H9 (cell line): Measurements from ENCODE around the gene IGLL5. TPM values are rescaled to one million over a fixed set of nuclear protein-coding genes. Genes with fewer than 3 reads are reported as not detected.

ENCODE experiments used
- DNase-seq: peaks from one replicate; pipeline ENCODE4 v3.0.0-alpha.2; 2017
- H2AFZ ChIP-seq: one replicate; pipeline ENCODE4 v1.6.1; 2013; ENCODE audit warnings: mild to moderate bottlenecking, low read length, control low read depth, moderate library complexity
- H2AK5ac ChIP-seq: 2 replicates; pipeline ENCODE4 v1.6.1; 2013; ENCODE audit warnings: low read length, control low read depth, mixed read lengths; ENCODE audit not compliant: insufficient read length
- H2BK120ac ChIP-seq: one replicate; pipeline ENCODE4 v1.6.1; 2013; ENCODE audit warnings: low read depth, mild to moderate bottlenecking, low read length, control low read depth, inconsistent platforms; ENCODE audit not compliant: poor library complexity, severe bottlenecking
- H2BK12ac ChIP-seq: 2 replicates; pipeline ENCODE4 v1.6.1; 2013; ENCODE audit warnings: low read length, control low read depth, mixed read lengths, low read depth; ENCODE audit not compliant: insufficient read length
- H2BK15ac ChIP-seq: 2 replicates; pipeline ENCODE4 v1.6.1; 2013; ENCODE audit warnings: low read depth, low read length, control low read depth
- H2BK20ac ChIP-seq: one replicate; pipeline ENCODE4 v1.6.1; 2013; ENCODE audit warnings: low read depth, mild to moderate bottlenecking, low read length, control low read depth, inconsistent platforms; ENCODE audit not compliant: poor library complexity, severe bottlenecking
- H2BK5ac ChIP-seq: 2 replicates; pipeline ENCODE4 v1.6.1; 2013; ENCODE audit warnings: low read length, control low read depth, mixed read lengths; ENCODE audit not compliant: insufficient read length
- H3K14ac ChIP-seq: 2 replicates; pipeline ENCODE4 v1.6.1; 2013; ENCODE audit warnings: low read length, control low read depth; ENCODE audit not compliant: insufficient read depth
- H3K18ac ChIP-seq: 2 replicates; pipeline ENCODE4 v1.6.1; 2013; ENCODE audit warnings: low read depth, mild to moderate bottlenecking, mixed read lengths, low read length, control low read depth; ENCODE audit not compliant: insufficient read length
- H3K23ac ChIP-seq: 2 replicates; pipeline ENCODE4 v1.6.1; 2013; ENCODE audit warnings: low read length, control low read depth, mixed read lengths, low read depth; ENCODE audit not compliant: insufficient read length
- H3K23me2 ChIP-seq: 2 replicates; pipeline ENCODE4 v1.6.1; 2013; ENCODE audit warnings: low read depth, mild to moderate bottlenecking, mixed read lengths, low read length, control low read depth; ENCODE audit not compliant: insufficient read length, poor library complexity, severe bottlenecking
- H3K27ac ChIP-seq: 2 replicates; pipeline ENCODE4 v1.5.1; 2013; ENCODE audit warnings: low read length, control low read depth, mixed read lengths, low read depth; ENCODE audit not compliant: insufficient read length
- H3K27me3 ChIP-seq: 2 replicates; pipeline ENCODE4 v1.6.1; 2013; ENCODE audit warnings: low read length, control low read depth, inconsistent platforms; ENCODE audit not compliant: insufficient read depth
- H3K4ac ChIP-seq: 2 replicates; pipeline ENCODE4 v1.6.1; 2013; ENCODE audit warnings: low read depth, mild to moderate bottlenecking, control low read depth, inconsistent platforms, low read length, moderate library complexity
- H3K4me1 ChIP-seq: 2 replicates; pipeline ENCODE4 v1.6.1; 2013; ENCODE audit warnings: low read length, control low read depth, inconsistent platforms; ENCODE audit not compliant: insufficient read depth
- H3K4me2 ChIP-seq: 2 replicates; pipeline ENCODE4 v1.6.1; 2013; ENCODE audit warnings: low read length, control low read depth, mixed read lengths; ENCODE audit not compliant: insufficient read length, insufficient read depth
- H3K56ac ChIP-seq: 2 replicates; pipeline ENCODE4 v1.6.1; 2013; ENCODE audit warnings: low read depth, mild to moderate bottlenecking, mixed read lengths, low read length, control low read depth; ENCODE audit not compliant: insufficient read length
- H3K79me1 ChIP-seq: 2 replicates; pipeline ENCODE4 v1.6.1; 2013; ENCODE audit warnings: low read depth, mild to moderate bottlenecking, moderate library complexity, low read length, control low read depth, inconsistent platforms; ENCODE audit not compliant: insufficient read depth, poor library complexity, severe bottlenecking
- H3K79me2 ChIP-seq: 2 replicates; pipeline ENCODE4 v1.6.1; 2013; ENCODE audit warnings: low read length, control low read depth, inconsistent platforms; ENCODE audit not compliant: insufficient read depth
- H3K9ac ChIP-seq: 2 replicates; pipeline ENCODE4 v1.6.1; 2013; ENCODE audit warnings: low read length, control low read depth, mixed read lengths; ENCODE audit not compliant: insufficient read length; ENCODE audit errors: extremely low read depth
- H3K9me3 ChIP-seq: one replicate; pipeline ENCODE4 v1.6.1; 2013; ENCODE audit warnings: low read depth, low read length, inconsistent platforms; ENCODE audit not compliant: control insufficient read depth
- H3T11ph ChIP-seq: one replicate; pipeline ENCODE4 v1.6.1; 2013; ENCODE audit warnings: mild to moderate bottlenecking, low read length, control low read depth, inconsistent platforms
- H4K20me1 ChIP-seq: one replicate; pipeline ENCODE4 v1.6.1; 2013; ENCODE audit not compliant: control insufficient read depth, insufficient read length, insufficient read depth
- H4K5ac ChIP-seq: 2 replicates; pipeline ENCODE4 v1.6.1; 2013; ENCODE audit warnings: low read depth, mild to moderate bottlenecking, mixed read lengths, low read length, control low read depth; ENCODE audit not compliant: insufficient read length
- H4K8ac ChIP-seq: replicated peaks from 2 replicates; pipeline ENCODE4 v1.6.1; 2013; ENCODE audit warnings: low read length, control low read depth, mixed read lengths, low read depth; ENCODE audit not compliant: insufficient read length
- H4K91ac ChIP-seq: 2 replicates; pipeline ENCODE4 v1.6.1; 2013; ENCODE audit warnings: low read depth, mild to moderate bottlenecking, moderate library complexity, mixed read lengths, low read length, control low read depth; ENCODE audit not compliant: insufficient read length
- H3K27ac Mint-ChIP-seq, 3 experiments: 2 replicates in 2 of 3; 3 replicates in 1 of 3; pipeline ENCODE4 v1.8.0; 2020 to 2021; ENCODE audit warnings: mixed read lengths in 3 of 3, mild to moderate bottlenecking in 1 of 3, moderate library complexity in 1 of 3
- H3K27me3 Mint-ChIP-seq: 2 replicates; pipeline ENCODE4 v1.8.0; 2021; ENCODE audit warnings: low read depth, mild to moderate bottlenecking, moderate library complexity, mixed read lengths
- H3K36me3 Mint-ChIP-seq, 3 experiments: 2 replicates in 2 of 3; 3 replicates in 1 of 3; pipeline ENCODE4 v1.8.0; 2020 to 2021; ENCODE audit warnings: low read depth in 3 of 3, mixed read lengths in 3 of 3; ENCODE audit not compliant: insufficient read depth in 1 of 3
- H3K4me1 Mint-ChIP-seq, 2 experiments: 2 replicates each; pipeline ENCODE4 v1.8.0; 2020; ENCODE audit warnings: mixed read lengths in 2 of 2
- H3K4me3 Mint-ChIP-seq, 2 experiments: 2 replicates in 1 of 2; 3 replicates in 1 of 2; pipeline ENCODE4 v1.8.0; 2020 to 2021; ENCODE audit warnings: mild to moderate bottlenecking in 2 of 2, mixed read lengths in 2 of 2, moderate library complexity in 1 of 2
- H3K9me3 Mint-ChIP-seq, 2 experiments: 2 replicates in 1 of 2; 3 replicates in 1 of 2; pipeline ENCODE4 v1.8.0; 2020; ENCODE audit warnings: mild to moderate bottlenecking in 2 of 2, mixed read lengths in 2 of 2, moderate library complexity in 1 of 2
- WGBS: extraction: QIAGEN DNeasy Blood & Tissue Kit; methylation state at CpG from one replicate; pipeline ENCODE4 v1.1.7; 2013; ENCODE audit warnings: missing lambda C conversion rate, low lambda C conversion rate, mixed read lengths; ENCODE audit not compliant: insufficient read length; ENCODE audit errors: extremely low coverage; 5-methylcytosine and 5-hydroxymethylcytosine counted together
- total RNA-seq: library from RNA; stranded (reverse); gene quantifications from 2 replicates; pipeline ENCODE4 v1.2.1, GENCODE V29; 2021
- TF ChIP-seq, protein P1 (sequence below): fragments of 200-600 bp; sonication (generic); conservative IDR thresholded peaks from 3 replicates; pipeline ENCODE4 v1.8.0; 2021; ENCODE audit warnings: antibody characterized with exemption, mild to moderate bottlenecking

The IGLL5 gene
- total RNA-seq, 1 experiment from 2014 or later: not detected

DNA sequence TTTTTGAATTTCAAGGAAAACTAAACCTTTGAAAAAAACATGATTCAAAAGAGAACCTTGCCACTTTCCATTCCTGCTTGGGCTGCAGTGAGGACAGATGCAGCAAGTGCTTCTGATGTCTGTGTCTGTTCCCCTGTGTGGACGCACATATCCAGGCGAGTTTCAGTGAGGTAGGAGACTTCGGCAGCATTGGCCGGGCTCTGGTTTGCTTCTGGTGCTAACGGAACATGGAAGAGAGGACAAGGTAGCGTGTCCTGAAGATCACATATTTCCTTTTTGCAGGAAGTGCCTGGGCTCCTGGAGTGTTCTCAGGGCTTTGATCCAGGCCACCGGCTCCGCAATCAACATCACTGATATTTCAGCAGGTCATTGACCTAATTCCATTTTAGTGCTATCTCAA is 33.1 kb upstream of the IGLL5 start:
- H3K56ac ChIP-seq: no peak overlapping the region
- no peaks in the 10 kb centered on the region for H3K36me3 Mint-ChIP-seq
- peaks cover 3% of the 10 kb centered on the region; the same call in 1 of the 2 replicates for H3K27me3 ChIP-seq
- H3K4me1 ChIP-seq: no peaks in the 10 kb centered on the region
- no peak overlapping the region for H2BK12ac ChIP-seq
- H3K79me1 ChIP-seq: no peaks in the 10 kb centered on the region
- TF ChIP-seq, protein P1, sequence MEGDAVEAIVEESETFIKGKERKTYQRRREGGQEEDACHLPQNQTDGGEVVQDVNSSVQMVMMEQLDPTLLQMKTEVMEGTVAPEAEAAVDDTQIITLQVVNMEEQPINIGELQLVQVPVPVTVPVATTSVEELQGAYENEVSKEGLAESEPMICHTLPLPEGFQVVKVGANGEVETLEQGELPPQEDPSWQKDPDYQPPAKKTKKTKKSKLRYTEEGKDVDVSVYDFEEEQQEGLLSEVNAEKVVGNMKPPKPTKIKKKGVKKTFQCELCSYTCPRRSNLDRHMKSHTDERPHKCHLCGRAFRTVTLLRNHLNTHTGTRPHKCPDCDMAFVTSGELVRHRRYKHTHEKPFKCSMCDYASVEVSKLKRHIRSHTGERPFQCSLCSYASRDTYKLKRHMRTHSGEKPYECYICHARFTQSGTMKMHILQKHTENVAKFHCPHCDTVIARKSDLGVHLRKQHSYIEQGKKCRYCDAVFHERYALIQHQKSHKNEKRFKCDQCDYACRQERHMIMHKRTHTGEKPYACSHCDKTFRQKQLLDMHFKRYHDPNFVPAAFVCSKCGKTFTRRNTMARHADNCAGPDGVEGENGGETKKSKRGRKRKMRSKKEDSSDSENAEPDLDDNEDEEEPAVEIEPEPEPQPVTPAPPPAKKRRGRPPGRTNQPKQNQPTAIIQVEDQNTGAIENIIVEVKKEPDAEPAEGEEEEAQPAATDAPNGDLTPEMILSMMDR: no peak
- H3K27ac Mint-ChIP-seq: no peak overlapping the region
- peaks cover 99% of the 10 kb centered on the region for H3K27me3 Mint-ChIP-seq
- no peaks in the 10 kb centered on the region for H3K4me1 Mint-ChIP-seq
- H3K4me2 ChIP-seq: no peak overlapping the region
- no peak overlapping the region for H3K4me3 Mint-ChIP-seq
- no peak overlapping the region for H3K27ac ChIP-seq
- H2BK120ac ChIP-seq: no peak overlapping the region
- no peaks in the 10 kb centered on the region for H3K9me3 ChIP-seq
- H3T11ph ChIP-seq: no peak overlapping the region
- no peaks in the 10 kb centered on the region for H3K79me2 ChIP-seq
- no peaks in the 10 kb centered on the region for H3K23me2 ChIP-seq
- H3K14ac ChIP-seq: no peak overlapping the region
- no peak overlapping the region for H3K4ac ChIP-seq
- no peak overlapping the region for H2AK5ac ChIP-seq
- no peak overlapping the region for H4K5ac ChIP-seq
- no peak overlapping the region for H2BK15ac ChIP-seq
- H2BK5ac ChIP-seq: no peak overlapping the region
- no peak overlapping the region for H3K18ac ChIP-seq
- no peak overlapping the region for H4K8ac ChIP-seq
- no peaks in the 10 kb centered on the region for H4K20me1 ChIP-seq
- no peak overlapping the region for H2AFZ ChIP-seq
- WGBS: no CpG with 5 or more reads among the region's 8 CpGs
- H3K23ac ChIP-seq: no peak overlapping the region
- H2BK20ac ChIP-seq: no peak overlapping the region
- H3K9ac ChIP-seq: no peak overlapping the region
- no peak overlapping the region for H4K91ac ChIP-seq
- no peak for DNase-seq
- H3K9me3 Mint-ChIP-seq: no peaks in the 10 kb centered on the region
